VCaP (cell line): Measurements from ENCODE around the gene NEDD4.
A peak's percentile ranks its signal among the peaks of the same experiment; 100 is the strongest.

Experiments used
- H3K27ac ChIP-seq: fragments of 450-650 bp; 2 replicates; pipeline ENCODE4 v1.5.1; 2017
- TF ChIP-seq, protein P1 (sequence below): fragments of 450-650 bp; conservative IDR thresholded peaks from 2 replicates; pipeline ENCODE4 v1.5.1; 2017; ENCODE audit warnings: mild to moderate bottlenecking, moderate library complexity

The NEDD4 gene

DNA sequence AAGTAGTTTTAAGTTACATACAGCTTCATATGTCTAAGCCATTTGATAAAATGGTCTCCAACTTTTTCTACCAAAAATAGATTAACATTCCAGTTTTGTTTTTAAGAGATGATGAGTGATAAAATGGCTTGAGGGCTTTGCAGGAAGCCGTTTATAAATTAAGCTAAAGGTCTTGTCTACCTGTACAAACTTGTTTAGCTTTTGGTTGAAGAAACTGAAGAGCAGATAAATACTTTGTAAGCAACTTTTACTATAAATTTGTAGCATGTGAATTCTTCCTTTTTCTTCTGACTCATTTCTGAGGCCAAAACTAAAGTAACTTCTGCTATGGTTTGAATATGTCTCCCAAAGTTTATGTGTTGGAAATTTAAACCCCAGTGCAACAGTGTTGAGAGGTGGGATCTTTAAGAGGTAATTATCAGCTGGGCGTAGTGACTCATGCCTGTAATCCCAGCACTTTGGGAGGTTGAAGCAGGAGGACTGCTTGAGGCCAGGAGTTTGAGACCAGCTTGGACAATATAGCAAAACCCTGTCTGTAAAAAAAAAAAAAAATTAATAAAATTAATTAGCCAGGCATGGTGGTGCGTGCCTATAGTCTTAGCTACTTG, 8.2 kb upstream of the NEDD4 start:
- H3K27ac ChIP-seq = no peak overlapping the region
- TF ChIP-seq, protein P1, sequence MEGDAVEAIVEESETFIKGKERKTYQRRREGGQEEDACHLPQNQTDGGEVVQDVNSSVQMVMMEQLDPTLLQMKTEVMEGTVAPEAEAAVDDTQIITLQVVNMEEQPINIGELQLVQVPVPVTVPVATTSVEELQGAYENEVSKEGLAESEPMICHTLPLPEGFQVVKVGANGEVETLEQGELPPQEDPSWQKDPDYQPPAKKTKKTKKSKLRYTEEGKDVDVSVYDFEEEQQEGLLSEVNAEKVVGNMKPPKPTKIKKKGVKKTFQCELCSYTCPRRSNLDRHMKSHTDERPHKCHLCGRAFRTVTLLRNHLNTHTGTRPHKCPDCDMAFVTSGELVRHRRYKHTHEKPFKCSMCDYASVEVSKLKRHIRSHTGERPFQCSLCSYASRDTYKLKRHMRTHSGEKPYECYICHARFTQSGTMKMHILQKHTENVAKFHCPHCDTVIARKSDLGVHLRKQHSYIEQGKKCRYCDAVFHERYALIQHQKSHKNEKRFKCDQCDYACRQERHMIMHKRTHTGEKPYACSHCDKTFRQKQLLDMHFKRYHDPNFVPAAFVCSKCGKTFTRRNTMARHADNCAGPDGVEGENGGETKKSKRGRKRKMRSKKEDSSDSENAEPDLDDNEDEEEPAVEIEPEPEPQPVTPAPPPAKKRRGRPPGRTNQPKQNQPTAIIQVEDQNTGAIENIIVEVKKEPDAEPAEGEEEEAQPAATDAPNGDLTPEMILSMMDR = no peak

DNA sequence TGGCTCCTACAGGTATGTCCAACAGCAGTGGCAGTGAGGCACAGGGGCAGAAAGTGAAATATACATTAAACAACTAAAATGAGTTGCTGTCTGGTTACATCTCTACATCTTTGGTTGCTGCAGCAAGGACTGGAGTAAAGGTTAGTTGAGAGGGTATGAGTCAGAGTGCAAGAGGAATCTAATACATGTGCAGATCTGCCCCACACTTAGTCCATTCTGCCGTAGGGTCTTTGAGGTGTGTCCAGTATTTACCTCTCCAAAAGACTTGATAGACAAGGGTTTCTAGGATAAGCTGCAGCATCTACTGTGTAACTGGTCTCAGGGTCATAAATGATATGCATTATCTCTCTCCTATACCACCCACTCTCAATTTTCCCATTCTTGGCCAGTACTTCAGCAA, 6.2 kb upstream of the NEDD4 start:
- H3K27ac ChIP-seq = no peak overlapping the region
- TF ChIP-seq, protein P1 = no peak

DNA sequence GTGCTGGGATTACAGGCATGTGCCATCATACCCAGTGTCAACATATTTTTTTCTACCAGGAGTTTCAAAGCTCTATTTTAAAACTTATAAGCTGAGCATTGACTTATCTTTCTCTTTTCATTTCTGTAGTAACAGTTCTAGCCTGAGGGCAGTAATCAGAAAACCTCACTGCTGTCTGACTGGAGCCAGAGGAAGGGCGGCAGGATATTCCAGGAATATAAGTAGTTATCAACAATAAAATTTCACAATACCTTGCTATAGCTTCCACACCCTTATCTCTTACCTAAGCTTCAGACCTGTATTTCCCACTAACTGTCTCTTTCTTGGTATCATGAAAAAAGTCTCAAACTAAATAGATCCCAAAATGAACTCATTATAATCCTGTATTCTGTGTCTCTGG, 5.1 kb upstream of the NEDD4 start:
- H3K27ac ChIP-seq = no peak overlapping the region
- TF ChIP-seq, protein P1 = no peak

DNA sequence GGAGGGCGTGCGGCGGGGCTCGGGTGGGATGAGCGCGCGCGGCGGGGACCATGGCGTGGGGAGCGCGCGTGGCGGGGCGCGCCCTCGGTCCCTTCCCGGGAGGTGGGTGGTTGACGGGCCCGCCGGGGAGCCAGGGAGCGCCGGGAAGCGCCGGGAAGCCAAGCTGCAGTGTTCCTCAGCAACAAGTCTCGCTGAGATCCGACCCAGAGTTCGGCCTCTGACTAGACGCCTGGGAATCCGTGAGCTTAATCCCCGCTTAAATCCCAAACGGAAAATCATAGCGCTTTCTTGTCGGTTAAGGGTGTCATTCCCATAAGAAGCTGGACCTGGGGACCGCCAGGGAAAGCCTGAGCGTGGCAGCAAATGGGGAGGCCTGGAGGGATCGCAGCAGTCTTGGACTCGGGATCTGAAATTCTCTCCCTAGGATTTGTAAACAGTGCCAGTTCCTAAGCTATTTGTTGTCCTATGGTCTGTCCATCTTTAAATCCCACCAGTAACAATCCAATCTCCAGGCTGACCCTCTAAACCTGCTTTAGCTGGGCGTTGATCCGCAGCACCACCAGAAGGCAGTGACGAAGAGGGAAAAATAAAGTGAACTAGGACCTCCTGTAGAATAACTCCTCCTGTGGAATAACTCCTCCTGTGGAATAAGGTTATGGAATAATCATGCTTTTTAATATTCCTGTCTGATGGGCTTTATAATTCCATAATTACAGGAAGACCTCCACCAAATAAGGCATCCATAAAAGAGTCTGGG, 570 bp upstream of the NEDD4 start:
- TF ChIP-seq, protein P1 = peak; percentile 42
- H3K27ac ChIP-seq = peak overlapping the region; percentile 75

DNA sequence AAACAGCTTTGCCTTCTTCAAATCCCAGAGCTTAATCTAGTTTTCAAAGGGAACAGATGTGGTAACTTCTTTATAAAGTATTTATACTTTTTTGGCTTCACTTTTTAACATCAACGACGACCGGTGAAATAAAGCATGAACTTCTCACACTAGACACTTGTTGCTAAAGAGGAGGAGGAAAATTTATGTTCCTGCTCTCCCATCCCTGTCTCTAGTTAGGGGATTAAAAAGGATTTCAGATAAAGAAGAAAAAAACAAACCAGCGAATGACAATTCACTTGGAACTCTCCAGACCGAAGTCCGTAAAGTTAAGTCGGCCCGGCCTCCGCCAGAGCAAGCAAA, 672 bp downstream of the NEDD4 start:
- TF ChIP-seq, protein P1 = no peak
- peak overlapping the region; percentile 75 for H3K27ac ChIP-seq

DNA sequence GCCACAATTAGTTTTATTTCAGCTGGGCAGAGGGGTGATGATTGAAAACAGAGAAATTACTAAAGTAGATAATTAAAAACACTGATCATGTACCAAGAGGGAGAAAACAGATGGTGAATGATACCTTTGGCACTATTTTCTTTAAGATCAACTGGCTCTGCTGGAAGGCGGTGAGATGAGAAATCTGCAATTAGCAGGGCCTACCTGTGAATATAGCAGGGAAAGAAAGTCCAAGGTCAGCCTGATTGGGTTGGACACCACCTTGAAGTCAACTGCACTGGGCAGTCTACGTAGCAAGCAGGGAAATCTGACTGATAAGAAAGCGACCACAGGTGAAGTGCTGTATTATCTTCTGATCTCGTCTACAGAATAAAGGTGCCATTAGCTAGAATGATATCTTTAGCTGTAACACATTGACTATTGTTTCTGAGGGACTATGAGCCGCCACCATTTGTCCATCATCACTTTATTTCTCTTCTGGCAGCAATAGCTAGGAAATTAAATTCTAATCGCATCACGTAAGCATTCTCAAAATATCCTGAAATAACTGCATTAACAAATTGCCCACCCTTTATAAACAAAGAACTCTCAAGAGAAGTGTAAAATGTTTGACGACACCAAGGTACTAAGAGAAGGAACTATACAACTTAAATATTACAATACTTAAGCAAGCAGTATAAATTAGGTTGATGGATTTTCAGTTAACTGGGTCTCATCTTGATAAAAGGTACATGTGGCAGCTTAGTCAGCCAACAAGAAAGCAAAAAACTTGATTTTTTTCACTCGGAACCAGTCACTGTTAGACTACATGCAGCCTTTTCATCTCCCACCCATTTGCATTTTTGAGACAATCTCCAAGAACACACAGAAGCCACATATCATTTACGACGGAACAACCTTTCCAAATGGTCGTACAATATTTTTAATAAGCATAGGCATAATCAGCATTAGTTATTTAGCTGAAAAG, 1.3 kb downstream of the NEDD4 start:
- TF ChIP-seq, protein P1 = no peak
- H3K27ac ChIP-seq = peak overlapping the region; percentile 75; the same call in 1 of the 2 replicates

DNA sequence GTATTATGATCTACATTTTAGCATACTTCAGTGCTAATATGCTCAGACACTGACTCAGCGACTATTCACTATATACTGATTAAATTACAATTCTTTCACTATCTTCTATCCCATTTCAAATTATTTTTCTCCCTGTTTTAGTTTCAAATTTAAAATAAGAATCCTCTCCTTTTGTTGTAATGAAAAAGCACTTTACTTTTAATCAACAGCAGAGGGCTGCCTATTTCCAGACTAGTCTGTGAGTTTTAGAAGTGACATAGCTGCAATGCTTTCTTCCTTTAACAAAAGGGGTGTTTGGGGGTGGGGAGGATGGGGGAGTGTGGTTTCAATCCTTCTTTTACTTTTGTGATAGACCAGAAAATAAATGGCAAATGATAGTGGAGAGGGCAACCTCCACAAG, 2.4 kb downstream of the NEDD4 start:
- TF ChIP-seq, protein P1 = no peak
- H3K27ac ChIP-seq = no peak overlapping the region
